Peyer's patch (tissue), 4 donors: ENCODE results near the gene PEX1.

Experiments
- CTCF ChIP-seq, 6 experiments: fragments of 450-650 bp in 4 of 6; fragments of 200-600 bp in 2 of 6; sonication (generic) in 1 of 6; IDR thresholded peaks; one replicate each; pipeline ENCODE4 v1.5.1; 2017 to 2019; ENCODE audit warnings: antibody characterized with exemption in 6 of 6, mild to moderate bottlenecking in 3 of 6, moderate library complexity in 1 of 6
- POLR2A ChIP-seq, 2 donors: fragments of 450-650 bp; IDR thresholded peaks; one replicate each; pipeline ENCODE4 v1.5.1; 2017; ENCODE audit warnings: antibody characterized with exemption in 2 of 2, mild to moderate bottlenecking in 2 of 2, moderate library complexity in 2 of 2

GRCh38 chr7:92447345-92448204, 80.7 kb downstream of the PEX1 start, which contains the start of gene GATAD1:
- TF ChIP-seq CTCF (IDR thresholded peaks at IDR 0.05), result peak in 4 of 6 experiments; percentile 95 to 98 (median 96)
- peak; percentile 47 to 74 for TF ChIP-seq POLR2A (IDR thresholded peaks at IDR 0.05)
